Stimulated activated CD4-positive, alpha-beta T cell treated with anti-CD3 and anti-CD28 coated beads, Interleukin-15, amount 100 ng/mL, for 1 hour (primary cell): Measurements from ENCODE around the gene LRRC46.

ENCODE experiments used
- DNase-seq, 2 donors: peaks; one replicate each; pipeline ENCODE4 v3.0.0-alpha.2; 2020; ENCODE audit warnings: low read depth in 1 of 2, low spot score in 1 of 2

The LRRC46 gene

GRCh38 chr17:47808830-47809480 lies 22.5 kb upstream of the LRRC46 start:
- DNase-seq = no peak

- no peak for DNase-seq
Measured at GRCh38 chr17:47810200-47810821, 21.2 kb upstream of the LRRC46 start.

GRCh38 chr17:47810901-47811635 lies 20.4 kb upstream of the LRRC46 start:
- DNase-seq = no peak

GRCh38 chr17:47811709-47812108 lies 19.8 kb upstream of the LRRC46 start:
- DNase-seq = no peak

GRCh38 chr17:47812146-47812920 lies 19.1 kb upstream of the LRRC46 start:
- DNase-seq = no peak

GRCh38 chr17:47813077-47813476 lies 18.4 kb upstream of the LRRC46 start:
- DNase-seq = no peak

- no peak for DNase-seq
Measured at GRCh38 chr17:47813512-47814031, 17.9 kb upstream of the LRRC46 start.

- DNase-seq = no peak
Measured at GRCh38 chr17:47815106-47815918, 16.2 kb upstream of the LRRC46 start.

- no peak for DNase-seq
Measured at GRCh38 chr17:47816111-47816735, 15.2 kb upstream of the LRRC46 start.

- DNase-seq = no peak
Measured at GRCh38 chr17:47816947-47817346, 14.5 kb upstream of the LRRC46 start.

GRCh38 chr17:47818002-47818695 lies 13.3 kb upstream of the LRRC46 start:
- DNase-seq = no peak

- DNase-seq = no peak
Measured at GRCh38 chr17:47819475-47819874, 12.0 kb upstream of the LRRC46 start.

GRCh38 chr17:47820033-47820789 lies 11.3 kb upstream of the LRRC46 start:
- no peak for DNase-seq

GRCh38 chr17:47821031-47821423 lies 10.4 kb upstream of the LRRC46 start:
- no peak for DNase-seq

- peak; percentile 52 to 60 for DNase-seq
Measured at GRCh38 chr17:47821424-47822391, 9.8 kb upstream of the LRRC46 start, which contains the start of gene OSBPL7. OSBPL7 (minus strand) TSS chr17:47821794; CDS start chr17:47820278, 1,516 bp downstream.

GRCh38 chr17:47822785-47823184 lies 8.7 kb upstream of the LRRC46 start:
- no peak for DNase-seq

- no peak for DNase-seq
Measured at GRCh38 chr17:47823519-47823918, 8.0 kb upstream of the LRRC46 start.
